ENCODE results near the gene TSHR.

- TF ChIP-seq YY1 (IDR thresholded peaks at IDR 0.05; ENCODE audit: low read depth) (no peak), FOXM1 (IDR thresholded peaks at IDR 0.05; ENCODE audit: borderline replicate concordance, low read depth) (no peak), MAX (IDR thresholded peaks at IDR 0.05) (no peak), CREB1 (IDR thresholded peaks at IDR 0.05; ENCODE audit: low read depth) (no peak), EGR1 (IDR thresholded peaks at IDR 0.05) (no peak), EP300 (IDR thresholded peaks at IDR 0.05; ENCODE audit: borderline replicate concordance) (no peak), CEBPB (IDR thresholded peaks at IDR 0.05) (no peak), REST (IDR thresholded peaks at IDR 0.05; ENCODE audit: low read depth) (no peak)
Observed at GRCh38 chr14:81147140-81147897, 191.9 kb downstream of the TSHR start.

All from Ishikawa (cell line).